ENCODE data around the gene RP9. TPM values are rescaled to one million over a fixed set of nuclear protein-coding genes. Genes with fewer than 3 reads are reported as not detected.

The RP9 gene
- total and polyA plus RNA-seq, 9 of the 15 experiments (the other 6 are each of a cell fraction or from before 2014, with no cell fraction given) = 10.7 to 44.8 (median 33.4) TPM

- in situ Hi-C loops (cut with MboI) (no loop called here), intact Hi-C loops (cut with micrococcal nuclease) (no loop called here)
- peak overlapping the region; percentile 60 for H3K4me3 ChIP-seq
- H3K9ac ChIP-seq (ENCODE audit: insufficient read depth in 1 of 2, low read depth in 2 of 2, low read length in 2 of 2) = peak overlapping the region in 1 of 2 experiments; percentile 77; a peak in 1 of 4 replicates
- H3K4me1 ChIP-seq (replicated peaks in 1 of 2; ENCODE audit: control insufficient read depth in 2 of 2, insufficient read depth in 2 of 2, low read length in 2 of 2) = peaks cover 4 to 6% of the 10 kb centered on the region in 2 experiments; a peak in 3 of 5 replicates
- DNase-seq (ENCODE audit: extremely low read depth in 1 of 4, low spot score in 3 of 4) (no peak), FAIRE-seq (no peak), ATAC-seq (no peak)
- CTCF ChIA-PET (ENCODE audit: low intra/inter-chr PET ratio) = no interaction called here
- BruUV-seq (replicated peaks) = no TSS peak
- H3K36me3 ChIP-seq (ENCODE audit: control insufficient read depth, insufficient read depth, low read length) = no peaks in the 10 kb centered on the region
- H2AFZ ChIP-seq (ENCODE audit: low read depth, low read length) = peak overlapping the region; percentile 95
- H3K9me1 ChIP-seq (ENCODE audit: control insufficient read depth, insufficient read depth, low read length) = no peaks in the 10 kb centered on the region
- POLR2A ChIA-PET = no interaction called here
- H3K27me3 ChIP-seq (ENCODE audit: control insufficient read depth in 2 of 2, insufficient read depth in 2 of 2, low read length in 2 of 2) = no peaks in the 10 kb centered on the region; a peak in 1 of 5 replicates
- H3K79me2 ChIP-seq (ENCODE audit: control insufficient read depth, insufficient read depth, low read length) = no peaks in the 10 kb centered on the region
- 0 out of 2 replicates have a peak, but pooled peaks have one; percentile 32 for TF ChIP-seq PBX2 (CRISPR knock-in tag; IDR thresholded peaks at IDR 0.05; ENCODE audit: low read depth)
- TF ChIP-seq PBX2 (tag; conservative IDR thresholded peaks at IDR 0.05; ENCODE audit: low read depth) = peak; percentile 47; the same call in 1 of the 2 replicates
- peak; percentile 55 for TF ChIP-seq RFX1 (IDR thresholded peaks at IDR 0.05)
- TF ChIP-seq MEIS2 (IDR thresholded peaks at IDR 0.05; ENCODE audit: partially characterized antibody) = peak; percentile 42
- peak; percentile 90 for TF ChIP-seq PKNOX1 (IDR thresholded peaks at IDR 0.05)
- peak; percentile 70; the same call in 1 of the 2 replicates for TF ChIP-seq FOXJ2 (tag; IDR thresholded peaks at IDR 0.05)
- TF ChIP-seq ATF3 (IDR thresholded peaks at IDR 0.05) = no peak
- TF ChIP-seq ATF3 (CRISPR knock-in tag; conservative IDR thresholded peaks at IDR 0.05) = no peak
- no peak for TF ChIP-seq BRF1 (IDR thresholded peaks at IDR 0.05; ENCODE audit: borderline replicate concordance, extremely low read depth, insufficient read length)
- no peaks in the 10 kb centered on the region for H4K20me1 ChIP-seq (replicated peaks; ENCODE audit: control insufficient read depth, insufficient read depth, low read length)
- no peak overlapping the region for H3K27ac ChIP-seq (ENCODE audit: extremely low read depth, low read depth, low read length)
- H3K9me3 ChIP-seq (replicated peaks; ENCODE audit: control insufficient read depth, insufficient read depth, low read depth, low read length) = no peaks in the 10 kb centered on the region
- 6% methylated on average over 3 of the region's 3 CpGs for whole genome bisulfite sequencing (ENCODE audit: insufficient coverage, low coverage, missing lambda C conversion rate)
- H3K4me2 ChIP-seq (ENCODE audit: insufficient read depth, low read length) = peak overlapping the region; percentile 87
These were observed 21.0 kb upstream of the RP9 start for GRCh38 chr7:33130184-33130583.
